A673 (cell line): ENCODE results near the gene INTS1. TPM values are rescaled to one million over a fixed set of nuclear protein-coding genes. Genes with fewer than 3 reads are reported as not detected.

ENCODE experiments used
- BruUV-seq: library from RNA; stranded (reverse); fragments of 400-500 nt; replicated peaks from 2 replicates; lab custom pipeline; 2021; lab: Mats Ljungman, UMichigan
- CTCF ChIA-PET: fragments of 300-600 bp; sonication (Branson Sonifier 250); formaldehyde crosslinking; loops from one replicate; lab custom pipeline; 2022; ENCODE audit warnings: antibody characterized with exemption; lab: Charles Lee
- POLR2A ChIA-PET: fragments of 300-600 bp; sonication (Branson Sonifier 250); formaldehyde crosslinking; loops from one replicate; lab custom pipeline; 2022; ENCODE audit warnings: antibody characterized with exemption; ENCODE audit not compliant: low non-redundant PET; lab: Charles Lee
- DNase-seq: peaks from one replicate; pipeline ENCODE4 v3.0.0-alpha.2; 2015; ENCODE audit warnings: low spot score
- H3K27ac ChIP-seq: fragments of 200-600 bp; sonication (generic); 2 replicates; pipeline ENCODE4 v1.5.1; 2016; ENCODE audit warnings: mixed run types, low read depth, mild to moderate bottlenecking, mixed read lengths, antibody characterized with exemption, low read length; ENCODE audit not compliant: poor library complexity, severe bottlenecking
- H3K27me3 ChIP-seq: fragments of 200-600 bp; sonication (generic); replicated peaks from 2 replicates; pipeline ENCODE4 v1.6.1; 2017; ENCODE audit warnings: mixed run types, low read depth, mild to moderate bottlenecking, mixed read lengths, antibody characterized with exemption, low read length; ENCODE audit not compliant: insufficient read depth, poor library complexity
- H3K36me3 ChIP-seq: fragments of 200-600 bp; sonication (generic); 2 replicates; pipeline ENCODE4 v1.6.1; 2016; ENCODE audit warnings: mixed run types, mild to moderate bottlenecking, mixed read lengths, antibody characterized with exemption, low read length; ENCODE audit not compliant: insufficient read depth, poor library complexity, severe bottlenecking
- H3K4me1 ChIP-seq: fragments of 200-600 bp; sonication (generic); 2 replicates; pipeline ENCODE4 v1.6.1; 2017; ENCODE audit warnings: mixed run types, mild to moderate bottlenecking, mixed read lengths, antibody characterized with exemption, low read length; ENCODE audit not compliant: insufficient read depth, poor library complexity, severe bottlenecking
- H3K4me3 ChIP-seq: fragments of 200-600 bp; sonication (generic); 2 replicates; pipeline ENCODE4 v1.5.1; 2016; ENCODE audit warnings: low read depth, mixed run types, mild to moderate bottlenecking, mixed read lengths, low read length; ENCODE audit not compliant: poor library complexity, severe bottlenecking
- H3K9me3 ChIP-seq: fragments of 200-600 bp; sonication (generic); 2 replicates; pipeline ENCODE4 v1.6.1; 2016; ENCODE audit warnings: mixed run types, low read depth, mild to moderate bottlenecking, mixed read lengths, antibody characterized with exemption, low read length; ENCODE audit not compliant: poor library complexity, severe bottlenecking
- EZH2 ChIP-seq: fragments of 200-600 bp; sonication (generic); IDR thresholded peaks from 2 replicates; pipeline ENCODE4 v1.6.1; 2017; ENCODE audit warnings: borderline replicate concordance, low read depth, mild to moderate bottlenecking, mixed read lengths, antibody characterized with exemption, low read length; ENCODE audit not compliant: poor library complexity, severe bottlenecking
- intact Hi-C: fragments of 100-400 bp; cut with micrococcal nuclease; formaldehyde crosslinking; loops from one replicate; pipeline ENCODE4 v1.10.0; 2022; ENCODE audit not compliant: unreplicated experiment
- total RNA-seq: library from RNA; stranded (reverse); gene quantifications from 2 replicates; pipeline ENCODE4 v1.2.3, GENCODE V29; 2021
- TF ChIP-seq, protein P1 (sequence below): fragments of 300-800, 200-600 bp; sonication (generic); conservative IDR thresholded peaks from 2 replicates; pipeline ENCODE4 v1.5.1; 2017; ENCODE audit warnings: low read depth, mild to moderate bottlenecking, antibody characterized with exemption, low read length, moderate library complexity, mixed read lengths

The INTS1 gene
- total RNA-seq, 1 experiment from 2014 or later = 129 TPM

GRCh38 chr7:1512781-1513656, 8.8 kb upstream of the INTS1 start:
- POLR2A ChIA-PET = no interaction called here
- Histone ChIP-seq H3K4me3 (no peak overlapping the region), H3K27me3 (no peaks in the 10 kb centered on the region), H3K36me3 (no peaks in the 10 kb centered on the region), H3K4me1 (peaks cover 10% of the 10 kb centered on the region), H3K9me3 (no peaks in the 10 kb centered on the region), H3K27ac (peak overlapping the region; percentile 65)
- DNase-seq = peak; percentile 72
- BruUV-seq = no TSS peak
- intact Hi-C loops = no loop called here
- no peak for TF ChIP-seq EZH2
- TF ChIP-seq, protein P1, sequence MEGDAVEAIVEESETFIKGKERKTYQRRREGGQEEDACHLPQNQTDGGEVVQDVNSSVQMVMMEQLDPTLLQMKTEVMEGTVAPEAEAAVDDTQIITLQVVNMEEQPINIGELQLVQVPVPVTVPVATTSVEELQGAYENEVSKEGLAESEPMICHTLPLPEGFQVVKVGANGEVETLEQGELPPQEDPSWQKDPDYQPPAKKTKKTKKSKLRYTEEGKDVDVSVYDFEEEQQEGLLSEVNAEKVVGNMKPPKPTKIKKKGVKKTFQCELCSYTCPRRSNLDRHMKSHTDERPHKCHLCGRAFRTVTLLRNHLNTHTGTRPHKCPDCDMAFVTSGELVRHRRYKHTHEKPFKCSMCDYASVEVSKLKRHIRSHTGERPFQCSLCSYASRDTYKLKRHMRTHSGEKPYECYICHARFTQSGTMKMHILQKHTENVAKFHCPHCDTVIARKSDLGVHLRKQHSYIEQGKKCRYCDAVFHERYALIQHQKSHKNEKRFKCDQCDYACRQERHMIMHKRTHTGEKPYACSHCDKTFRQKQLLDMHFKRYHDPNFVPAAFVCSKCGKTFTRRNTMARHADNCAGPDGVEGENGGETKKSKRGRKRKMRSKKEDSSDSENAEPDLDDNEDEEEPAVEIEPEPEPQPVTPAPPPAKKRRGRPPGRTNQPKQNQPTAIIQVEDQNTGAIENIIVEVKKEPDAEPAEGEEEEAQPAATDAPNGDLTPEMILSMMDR = no peak
- CTCF ChIA-PET = no interaction called here

DNA sequence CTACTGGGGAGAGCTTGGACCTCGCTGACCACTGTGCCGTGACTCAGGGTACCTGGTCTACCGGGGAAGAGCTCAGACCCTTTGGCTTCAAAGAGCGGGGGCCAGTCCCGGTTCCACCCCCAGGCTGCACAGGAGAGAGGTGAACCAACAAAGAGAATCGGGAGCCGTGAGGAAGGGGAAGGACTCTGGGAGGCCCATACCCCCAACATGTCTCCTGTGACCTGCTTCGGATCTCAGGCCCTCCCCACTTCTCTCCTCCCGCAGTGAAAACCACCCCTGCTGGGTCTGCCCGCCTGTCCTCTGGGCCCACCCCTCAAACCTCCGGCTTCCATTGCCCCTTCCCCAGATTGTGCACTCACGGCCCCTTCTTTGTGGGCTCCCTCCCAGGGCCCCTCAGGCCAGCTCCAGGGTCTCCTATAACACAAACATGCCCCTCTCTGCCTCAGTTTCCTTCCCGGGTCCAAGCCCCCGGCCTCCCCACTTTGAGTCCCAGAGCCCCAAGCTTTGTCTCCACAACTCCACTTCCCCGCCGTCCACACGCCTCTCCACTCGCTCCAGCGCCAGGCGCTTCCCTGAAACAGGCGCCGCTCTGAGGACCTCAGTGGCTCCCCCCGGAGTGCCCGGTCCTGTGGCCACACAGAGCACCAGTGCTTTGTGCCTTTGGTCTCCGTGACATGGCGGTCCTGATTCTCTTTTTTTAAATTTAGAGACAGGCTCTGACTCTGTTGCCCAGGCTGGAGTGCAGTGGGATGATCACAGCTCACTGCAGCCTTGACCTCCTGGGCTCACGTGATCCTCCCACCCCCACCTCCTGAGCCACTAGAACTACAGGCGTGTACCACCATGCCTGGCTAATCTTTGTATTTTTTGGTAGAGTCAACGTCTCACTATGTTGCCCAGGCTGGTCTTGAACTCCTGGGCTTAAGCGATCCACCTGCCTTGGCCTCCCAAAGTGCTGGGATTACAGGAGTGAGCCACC, 7.5 kb upstream of the INTS1 start:
- peaks cover 13% of the 10 kb centered on the region for H3K4me1 ChIP-seq
- H3K4me3 ChIP-seq = no peak overlapping the region
- TF ChIP-seq, protein P1 = no peak
- no peak for TF ChIP-seq EZH2
- no peaks in the 10 kb centered on the region for H3K27me3 ChIP-seq
- H3K9me3 ChIP-seq = no peaks in the 10 kb centered on the region
- ChIA-PET CTCF (no interaction called here), POLR2A (no interaction called here)
- no peaks in the 10 kb centered on the region for H3K36me3 ChIP-seq
- H3K27ac ChIP-seq = no peak overlapping the region
- no TSS peak for BruUV-seq
- no peak for DNase-seq
- intact Hi-C loops = no loop called here

- intact Hi-C loops = no loop called here
- H3K4me1 ChIP-seq = peaks cover 15% of the 10 kb centered on the region
- no peak overlapping the region for H3K27ac ChIP-seq
- TF ChIP-seq, protein P1 = no peak
- TF ChIP-seq EZH2 = no peak
- no peaks in the 10 kb centered on the region for H3K36me3 ChIP-seq
- CTCF ChIA-PET = no interaction called here
- no TSS peak for BruUV-seq
- no peak overlapping the region for H3K4me3 ChIP-seq
- H3K9me3 ChIP-seq = no peaks in the 10 kb centered on the region
- POLR2A ChIA-PET = no interaction called here
- DNase-seq = no peak
- no peaks in the 10 kb centered on the region for H3K27me3 ChIP-seq
These were observed 6.6 kb upstream of the INTS1 start for GRCh38 chr7:1510780-1511154.
